ENCODE measurements around the gene MPRIP. TPM values are rescaled to one million over a fixed set of nuclear protein-coding genes. Genes with fewer than 3 reads are reported as not detected.

The MPRIP gene
- polyA plus RNA-seq, 1 donor from 2014 or later, result 47.3 TPM

- TF ChIP-seq EP300 (conservative IDR thresholded peaks at IDR 0.05; ENCODE audit: poor library complexity, severe bottlenecking), result no peak
- TF ChIP-seq TAF1 (IDR thresholded peaks at IDR 0.05; ENCODE audit: low read depth), result no peak
- TF ChIP-seq MXI1 (conservative IDR thresholded peaks at IDR 0.05; ENCODE audit: poor library complexity, severe bottlenecking), result no peak
- no peak for TF ChIP-seq SMC3 (conservative IDR thresholded peaks at IDR 0.05; ENCODE audit: poor library complexity)
- TF ChIP-seq RAD21 (conservative IDR thresholded peaks at IDR 0.05), result no peak
- TF ChIP-seq POLR2AphosphoS5 (IDR thresholded peaks at IDR 0.05), result no peak
- TF ChIP-seq REST (IDR thresholded peaks at IDR 0.05; ENCODE audit: borderline replicate concordance), result no peak
- TF ChIP-seq CTCF (IDR thresholded peaks at IDR 0.05; ENCODE audit: poor library complexity, severe bottlenecking), result no peak
- no peak for TF ChIP-seq EZH2 (IDR thresholded peaks at IDR 0.05; ENCODE audit: borderline replicate concordance, insufficient read depth, low read length, poor library complexity, severe bottlenecking)
- Histone ChIP-seq H3K79me2 (replicated peaks; ENCODE audit: insufficient read depth, low read length) (peaks cover 12% of the 10 kb centered on the region), H4K20me1 (ENCODE audit: insufficient read depth) (no peaks in the 10 kb centered on the region), H3F3A (ENCODE audit: insufficient read depth, low read length, poor library complexity, severe bottlenecking) (no peaks in the 10 kb centered on the region), H3K27ac (ENCODE audit: low read length) (no peak overlapping the region), H3K9ac (ENCODE audit: low read length) (no peak overlapping the region), H2AFZ (ENCODE audit: low read depth, low read length) (no peak overlapping the region), H3K27me3 (ENCODE audit: insufficient read depth, low read depth, low read length) (no peaks in the 10 kb centered on the region), H3K36me3 (ENCODE audit: insufficient read depth, low read length) (no peaks in the 10 kb centered on the region), H3K9me2 (ENCODE audit: insufficient read depth, low read length) (no peaks in the 10 kb centered on the region), H3K4me3 (ENCODE audit: low read length) (no peak overlapping the region), H3K9me3 (ENCODE audit: low read length) (no peaks in the 10 kb centered on the region), H3K4me2 (ENCODE audit: low read length) (no peak overlapping the region)
Observed at GRCh38 chr17:17109907-17110306, 67.7 kb downstream of the MPRIP start.

- H4K20me1 ChIP-seq (ENCODE audit: insufficient read depth), result no peaks in the 10 kb centered on the region
- H3K4me3 ChIP-seq (ENCODE audit: low read length), result no peak overlapping the region
- no peak overlapping the region for H3K27ac ChIP-seq (ENCODE audit: low read length)
- H3K9me3 ChIP-seq (ENCODE audit: low read length), result no peaks in the 10 kb centered on the region
- no peaks in the 10 kb centered on the region for H3K9me2 ChIP-seq (ENCODE audit: insufficient read depth, low read length)
- H3K27me3 ChIP-seq (ENCODE audit: insufficient read depth, low read depth, low read length), result no peaks in the 10 kb centered on the region
- no peak overlapping the region for H3K9ac ChIP-seq (ENCODE audit: low read length)
- H3K36me3 ChIP-seq (ENCODE audit: insufficient read depth, low read length), result no peaks in the 10 kb centered on the region
- no peak overlapping the region for H3K4me2 ChIP-seq (ENCODE audit: low read length)
- TF ChIP-seq SMC3 (conservative IDR thresholded peaks at IDR 0.05; ENCODE audit: poor library complexity) (no peak), POLR2AphosphoS5 (IDR thresholded peaks at IDR 0.05) (no peak), MXI1 (conservative IDR thresholded peaks at IDR 0.05; ENCODE audit: poor library complexity, severe bottlenecking) (no peak), REST (IDR thresholded peaks at IDR 0.05; ENCODE audit: borderline replicate concordance) (no peak), TAF1 (IDR thresholded peaks at IDR 0.05; ENCODE audit: low read depth) (no peak), EZH2 (IDR thresholded peaks at IDR 0.05; ENCODE audit: borderline replicate concordance, insufficient read depth, low read length, poor library complexity, severe bottlenecking) (no peak), EP300 (conservative IDR thresholded peaks at IDR 0.05; ENCODE audit: poor library complexity, severe bottlenecking) (no peak), CTCF (IDR thresholded peaks at IDR 0.05; ENCODE audit: poor library complexity, severe bottlenecking) (no peak), RAD21 (conservative IDR thresholded peaks at IDR 0.05) (no peak)
- peaks cover 12% of the 10 kb centered on the region for H3K79me2 ChIP-seq (replicated peaks; ENCODE audit: insufficient read depth, low read length)
- H3F3A ChIP-seq (ENCODE audit: insufficient read depth, low read length, poor library complexity, severe bottlenecking), result no peaks in the 10 kb centered on the region
- H2AFZ ChIP-seq (ENCODE audit: low read depth, low read length), result no peak overlapping the region
Observed at GRCh38 chr17:17110520-17110919, 68.3 kb downstream of the MPRIP start.
